ENCODE results near the gene FAM83C.

Gene FAM83C

DNA sequence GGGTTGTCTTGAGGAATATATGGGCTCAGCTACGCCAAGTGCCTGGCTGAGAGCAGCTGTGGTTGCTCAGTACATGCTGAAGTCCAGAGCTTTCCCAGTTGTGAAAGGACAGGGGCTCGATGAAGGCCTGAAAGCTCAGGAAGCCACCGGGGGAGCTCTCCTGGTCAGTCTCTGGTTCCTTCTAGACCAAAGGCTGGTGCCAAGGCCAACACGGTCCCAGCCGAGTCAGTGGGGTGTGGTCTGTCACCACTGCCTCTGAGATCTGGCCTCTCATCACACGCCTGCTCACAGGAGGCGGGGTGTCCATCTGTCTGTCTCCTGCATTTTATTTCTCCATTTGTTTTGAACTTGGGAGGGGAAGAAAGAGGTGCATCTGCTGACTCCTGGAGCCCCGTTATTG, 4.9 kb upstream of the FAM83C start:
- no peak for DNase-seq

- DNase-seq: no peak
Measured at GRCh38 chr20:35296101-35296554, 3.9 kb upstream of the FAM83C start.

GRCh38 chr20:35295674-35296073, 3.4 kb upstream of the FAM83C start:
- DNase-seq: no peak

- DNase-seq: no peak
Measured at GRCh38 chr20:35295058-35295457, 2.8 kb upstream of the FAM83C start.

- DNase-seq: no peak
Measured at GRCh38 chr20:35294293-35294685, 2.1 kb upstream of the FAM83C start.

DNA sequence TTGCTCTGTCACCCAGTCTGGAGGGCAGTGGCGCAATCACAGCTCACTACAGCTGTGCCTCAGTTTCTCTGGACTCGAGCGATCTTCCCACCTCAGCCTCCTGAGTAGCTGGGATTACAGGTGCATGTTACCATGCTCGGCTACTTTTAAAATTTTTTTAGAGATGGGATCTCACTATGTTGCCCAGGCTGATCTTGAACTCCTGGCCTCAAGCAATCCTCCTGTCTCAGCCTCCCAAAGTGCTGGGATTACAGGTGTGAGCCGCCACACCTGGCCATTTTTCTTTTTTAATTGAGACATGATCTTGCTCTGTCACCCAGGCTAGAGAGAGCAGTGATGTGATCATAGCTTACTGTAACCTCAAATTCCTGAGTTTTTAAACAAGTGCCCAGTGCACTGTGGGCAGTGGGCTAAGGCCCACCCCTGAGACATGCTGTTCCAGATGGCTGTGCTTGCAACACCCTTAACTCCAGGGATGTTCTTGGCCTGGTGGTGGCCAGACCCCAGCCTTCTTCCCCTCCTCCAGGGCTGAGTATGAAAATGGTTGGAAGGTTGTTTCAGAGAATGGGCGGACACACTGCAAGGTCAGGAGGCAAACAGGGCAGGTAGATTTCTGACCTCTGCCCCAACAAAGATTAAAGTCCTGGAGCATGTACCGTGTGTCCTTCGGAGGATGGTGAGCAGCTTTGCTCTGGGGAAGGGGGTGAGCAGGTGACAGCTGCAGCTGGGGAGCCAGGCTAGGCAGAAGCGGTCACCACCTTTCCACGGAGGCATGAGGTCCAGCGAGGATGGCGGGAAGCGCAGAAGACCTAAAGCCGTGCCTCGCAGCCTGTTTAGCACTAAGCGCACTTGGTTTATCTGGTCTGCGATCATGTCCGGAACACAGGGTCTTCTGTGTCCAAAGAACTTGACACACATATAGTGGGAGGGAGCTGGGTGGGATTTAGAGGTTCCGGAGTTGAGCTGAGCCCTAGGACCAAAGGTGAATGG, 1.4 kb upstream of the FAM83C start:
- DNase-seq: no peak

GRCh38 chr20:35292504-35293285, 470 bp upstream of the FAM83C start:
- DNase-seq: no peak

DNA sequence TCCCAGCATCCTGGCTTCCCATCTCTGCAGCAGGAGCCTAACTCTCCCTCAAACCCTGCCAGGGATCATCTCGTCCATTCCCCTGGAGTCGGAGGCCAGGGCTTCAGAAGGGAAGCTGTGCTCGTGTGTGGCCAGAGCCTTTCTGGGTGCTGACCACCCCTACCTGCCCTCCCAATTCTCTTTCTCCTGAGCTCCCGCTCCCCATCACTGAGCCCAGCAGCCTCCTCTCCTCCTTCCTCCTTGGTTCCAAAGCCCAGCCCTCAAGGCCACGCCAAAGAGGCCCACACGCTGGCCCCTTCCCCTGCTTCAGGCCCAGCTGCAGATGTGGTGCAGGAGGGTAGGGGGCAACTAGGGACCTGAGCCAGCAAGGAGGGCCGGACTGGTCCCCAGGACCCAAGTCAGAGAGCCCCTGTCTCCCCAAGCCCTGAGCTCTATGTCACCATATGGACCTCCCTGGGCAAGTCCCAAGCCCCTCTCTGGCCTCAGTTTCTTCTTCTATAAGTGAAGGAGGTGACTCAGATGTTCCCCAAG, 1.3 kb downstream of the FAM83C start:
- no peak for DNase-seq

DNA sequence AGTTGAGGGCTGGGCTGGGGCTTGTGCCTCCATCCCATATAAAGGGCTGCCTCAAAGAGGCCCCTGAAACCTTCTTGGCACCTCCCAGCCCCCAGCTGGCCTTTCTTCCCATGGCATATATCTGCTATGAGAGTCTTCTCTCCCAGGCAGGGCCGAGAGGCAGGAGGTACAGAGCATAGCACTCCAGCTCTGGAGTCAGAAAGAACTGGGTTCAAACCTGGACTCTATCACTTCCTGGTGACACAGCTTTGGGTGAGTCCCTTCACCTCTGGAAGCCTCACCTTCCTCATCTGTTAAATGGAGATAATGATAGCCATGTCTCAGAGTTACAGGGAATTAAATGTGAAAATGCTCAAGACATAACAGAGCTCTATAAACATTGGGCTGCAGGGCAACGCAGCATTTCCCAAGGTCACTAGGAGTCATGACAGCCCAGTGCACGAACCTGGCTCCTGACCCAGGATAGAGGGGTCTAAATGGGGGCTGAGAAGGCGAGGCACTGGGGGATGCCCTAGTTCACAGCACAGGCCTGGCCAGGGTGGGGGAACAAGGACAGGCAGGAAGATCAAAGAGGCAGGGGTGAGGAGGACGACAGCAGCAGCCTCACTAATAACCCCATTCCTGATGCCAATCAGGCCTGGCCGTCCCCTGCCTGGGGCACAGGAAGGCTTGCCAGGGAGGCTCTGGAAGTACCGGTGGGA, 1.9 kb downstream of the FAM83C start:
- no peak for DNase-seq

GRCh38 chr20:35288325-35289060, 3.7 kb downstream of the FAM83C start:
- no peak for DNase-seq

GRCh38 chr20:35287509-35288324, 4.5 kb downstream of the FAM83C start:
- DNase-seq: no peak

DNA sequence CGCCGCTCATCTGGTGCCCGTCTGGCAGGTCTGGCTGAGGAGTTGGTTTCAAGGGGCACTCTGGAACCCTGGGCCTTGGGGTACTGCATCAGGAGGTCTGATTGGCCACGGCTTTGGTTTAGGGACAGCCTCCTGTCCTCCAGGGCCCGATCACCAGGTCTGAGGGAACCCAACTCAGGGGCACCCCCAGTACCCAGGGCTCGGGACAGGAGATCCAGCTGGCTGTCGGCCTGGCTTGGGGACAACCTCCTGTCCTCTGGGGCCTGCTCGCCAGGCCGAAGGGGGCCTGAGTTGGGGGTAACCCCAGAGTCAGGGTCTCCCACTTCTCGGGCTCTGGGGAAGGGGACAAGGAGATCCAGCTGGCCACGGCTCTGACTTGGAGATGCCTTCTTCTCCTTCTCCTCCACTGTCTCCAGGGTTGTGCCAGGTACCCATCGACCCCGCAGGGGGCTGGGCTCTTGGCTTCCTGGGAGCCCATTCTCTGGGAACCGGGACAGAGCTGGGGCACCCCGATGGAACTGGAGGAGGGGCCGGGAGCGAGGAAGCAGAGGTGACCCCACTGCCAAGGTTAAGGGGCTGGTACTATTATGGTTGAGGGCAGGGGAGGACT, 5.2 kb downstream of the FAM83C start:
- no peak for DNase-seq

GRCh38 chr20:35286077-35286898, 5.9 kb downstream of the FAM83C start:
- DNase-seq: no peak

DNA sequence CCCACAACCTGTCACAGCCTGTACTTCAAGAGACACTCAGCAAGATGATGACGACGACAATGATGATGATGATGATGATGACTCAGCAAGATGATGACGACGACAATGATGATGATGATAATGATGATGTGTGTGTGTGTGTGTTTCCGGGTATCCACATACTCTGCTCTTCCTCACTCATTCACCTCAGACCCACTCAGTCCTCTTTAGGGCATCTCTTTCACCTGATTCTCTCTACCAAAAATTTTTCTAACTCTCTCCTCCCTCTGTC, 6.5 kb downstream of the FAM83C start:
- DNase-seq: no peak

GRCh38 chr20:35284992-35285805, 7.0 kb downstream of the FAM83C start:
- DNase-seq: no peak

- peak; percentile 50 to 66 (median 64) for DNase-seq
Measured at GRCh38 chr20:35284267-35284991, 7.8 kb downstream of the FAM83C start, which contains the start of gene EIF6. Gene EIF6, minus strand, starts transcription at chr20:35284772. Its CDS starts 285 bp downstream, at chr20:35284487.

DNA sequence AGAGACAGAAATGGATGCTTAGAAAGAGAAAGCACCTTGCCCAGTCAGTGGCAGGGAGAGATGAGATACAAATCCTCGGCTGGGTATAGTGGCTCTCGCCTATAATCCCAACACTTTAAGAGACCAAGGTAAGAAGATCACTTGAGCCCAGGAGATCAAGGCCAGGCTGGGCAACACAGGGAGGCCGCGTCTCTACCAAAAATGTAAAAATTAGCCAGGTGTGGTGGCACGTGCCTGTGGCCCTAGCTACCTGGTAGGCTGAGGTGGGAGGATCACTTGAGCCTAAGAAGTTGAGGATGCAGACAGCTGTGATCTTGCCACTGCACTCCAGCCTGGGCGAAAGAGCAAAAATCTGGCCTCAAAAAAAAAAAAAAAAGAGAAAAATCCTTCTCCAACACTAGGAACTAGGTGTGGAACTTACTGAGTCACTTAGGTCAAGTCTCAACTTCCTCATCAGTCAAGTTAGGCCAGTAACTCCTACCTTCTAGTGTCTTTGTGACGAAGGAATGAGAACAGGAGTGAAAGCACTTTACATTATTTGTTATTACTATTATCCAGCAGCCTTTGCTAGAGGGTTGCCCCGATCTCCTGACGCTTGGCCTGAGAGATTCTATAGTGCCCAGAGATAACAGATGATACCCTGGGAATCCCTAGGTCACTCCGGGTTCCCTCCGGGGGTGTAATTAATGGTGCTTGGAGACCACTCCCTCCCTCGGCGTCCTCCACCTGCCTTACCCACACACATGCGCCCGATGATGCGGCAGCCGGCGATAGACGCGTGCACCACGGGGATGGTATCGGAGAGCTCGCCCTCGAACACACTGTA, 8.6 kb downstream of the FAM83C start:
- no peak for DNase-seq
